CD14-positive monocyte (primary cell): ENCODE measurements around the gene UMPS. TPM values are rescaled to one million over a fixed set of nuclear protein-coding genes. Genes with fewer than 3 reads are reported as not detected.
"Not testable (repeated sequence)": the region's sequence is repeated elsewhere in the genome, so short reads cannot be mapped to it uniquely, and the experiment has no call there.

Source experiments
- DNase-seq, 3 donors: peaks; one replicate each; pipeline ENCODE4 v3.0.0-alpha.2; 2011 to 2022
- H2AFZ ChIP-seq: 2 replicates; pipeline ENCODE4 v1.6.0; 2012; ENCODE audit warnings: mild to moderate bottlenecking, low read depth, low read length, inconsistent platforms; ENCODE audit not compliant: insufficient read depth, poor library complexity, severe bottlenecking
- H3K27ac ChIP-seq, 2 donors: 1 replicate in 1 of 2; 2 replicates in 1 of 2; pipeline ENCODE4 v1.5.1; 2012 to 2013; ENCODE audit warnings: low read length in 2 of 2, control low read depth in 1 of 2, inconsistent platforms in 1 of 2, low read depth in 1 of 2, mild to moderate bottlenecking in 1 of 2
- H3K27me3 ChIP-seq, 2 donors: one replicate each; pipeline versions ENCODE4 v1.6.0 to v1.6.1; 2011 to 2013; ENCODE audit warnings: low read length in 2 of 2; ENCODE audit not compliant: control insufficient read depth in 2 of 2, insufficient read depth in 2 of 2
- H3K36me3 ChIP-seq, 2 donors: replicated peaks in 1 of 2; 1 replicate in 1 of 2; 2 replicates in 1 of 2; pipeline versions ENCODE4 v1.5.1 to v1.6.1; 2012 to 2013; ENCODE audit warnings: low read length in 2 of 2, control low read depth in 1 of 2, inconsistent platforms in 1 of 2, mild to moderate bottlenecking in 1 of 2; ENCODE audit not compliant: insufficient read depth in 2 of 2, control insufficient read depth in 1 of 2
- H3K4me1 ChIP-seq, 2 donors: 1 replicate in 1 of 2; 2 replicates in 1 of 2; pipeline versions ENCODE4 v1.5.1 to v1.6.1; 2012 to 2013; ENCODE audit warnings: low read length in 2 of 2, control low read depth in 1 of 2, inconsistent platforms in 1 of 2, mild to moderate bottlenecking in 1 of 2, moderate library complexity in 1 of 2; ENCODE audit not compliant: insufficient read depth in 2 of 2, control insufficient read depth in 1 of 2
- H3K4me2 ChIP-seq: replicated peaks from 2 replicates; pipeline ENCODE3; 2012; ENCODE audit warnings: low read length, moderate library complexity, mild to moderate bottlenecking; ENCODE audit not compliant: poor library complexity, severe bottlenecking; ENCODE audit errors: extremely low read depth
- H3K4me3 ChIP-seq, 3 experiments: fragments of 200-600 bp in 1 of 3; sonication (generic) in 1 of 3; replicated peaks in 1 of 3; 1 replicate in 2 of 3; 2 replicates in 1 of 3; pipeline ENCODE4 v1.5.1; 2011 to 2013; ENCODE audit warnings: low read length in 3 of 3, mild to moderate bottlenecking in 3 of 3, control low read depth in 2 of 3, low read depth in 2 of 3, inconsistent platforms in 1 of 3, moderate library complexity in 1 of 3
- H3K79me2 ChIP-seq: 2 replicates; pipeline ENCODE4 v1.6.0; 2012; ENCODE audit warnings: mild to moderate bottlenecking, control low read depth, inconsistent platforms, low read length, moderate library complexity; ENCODE audit not compliant: insufficient read depth
- H3K9ac ChIP-seq: 2 replicates; pipeline ENCODE4 v1.6.0; 2017; ENCODE audit warnings: low read length, mild to moderate bottlenecking; ENCODE audit not compliant: insufficient read depth, poor library complexity, severe bottlenecking
- H3K9me3 ChIP-seq, 2 donors: replicated peaks in 1 of 2; 1 replicate in 1 of 2; 2 replicates in 1 of 2; pipeline versions ENCODE4 v1.5.1 to v1.6.1; 2012 to 2013; ENCODE audit warnings: low read length in 2 of 2, control low read depth in 1 of 2; ENCODE audit not compliant: control insufficient read depth in 1 of 2, insufficient read depth in 1 of 2
- H4K20me1 ChIP-seq: 2 replicates; pipeline ENCODE4 v1.6.0; 2012; ENCODE audit warnings: mild to moderate bottlenecking, low read length, control low read depth, moderate library complexity; ENCODE audit not compliant: insufficient read depth
- H3K27ac Mint-ChIP-seq, 7 donors: one replicate each; pipeline ENCODE4 v1.8.0; 2020; ENCODE audit warnings: mild to moderate bottlenecking in 7 of 7, mixed read lengths in 7 of 7, moderate library complexity in 6 of 7, inconsistent platforms in 2 of 7
- H3K27me3 Mint-ChIP-seq, 3 donors: one replicate each; pipeline ENCODE4 v1.8.0; 2021 to 2022; ENCODE audit warnings: low read depth in 3 of 3, mild to moderate bottlenecking in 3 of 3, mixed read lengths in 3 of 3, moderate library complexity in 3 of 3, inconsistent platforms in 1 of 3
- H3K36me3 Mint-ChIP-seq, 2 donors: one replicate each; pipeline ENCODE4 v1.8.0; 2020; ENCODE audit warnings: mixed read lengths in 2 of 2, inconsistent platforms in 1 of 2, mild to moderate bottlenecking in 1 of 2
- H3K4me1 Mint-ChIP-seq: one replicate; pipeline ENCODE4 v1.8.0; 2020; ENCODE audit warnings: mild to moderate bottlenecking, mixed read lengths
- H3K4me3 Mint-ChIP-seq, 2 donors: one replicate each; pipeline ENCODE4 v1.8.0; 2020; ENCODE audit warnings: mild to moderate bottlenecking in 2 of 2, mixed read lengths in 2 of 2, moderate library complexity in 1 of 2
- H3K9me3 Mint-ChIP-seq, 7 donors: one replicate each; pipeline ENCODE4 v1.8.0; 2020 to 2022; ENCODE audit warnings: mixed read lengths in 7 of 7, mild to moderate bottlenecking in 6 of 7, moderate library complexity in 6 of 7, inconsistent platforms in 2 of 7
- CTCF ChIP-seq: fragments of 200-600 bp; IDR thresholded peaks from one replicate; pipeline ENCODE4 v1.8.0; 2022; ENCODE audit warnings: antibody characterized with exemption, mild to moderate bottlenecking
- WGBS: methylation state at CpG from one replicate; pipeline ENCODE4 v1.1.5; 2013; ENCODE audit warnings: missing lambda C conversion rate; ENCODE audit not compliant: insufficient coverage; 5-methylcytosine and 5-hydroxymethylcytosine counted together
- intact Hi-C, 2 donors: fragments of 100-400 bp; cut with micrococcal nuclease; formaldehyde crosslinking; loops; one replicate each; pipeline versions ENCODE4 v1.15.0 to v1.15.1; 2023
- polyA plus RNA-seq, 3 donors: library from polyadenylated mRNA; depleted of rRNA in 1 of 3; unstranded in 2 of 3; stranded (reverse) in 1 of 3; fragments of 300-500 nt in 2 of 3; fragments of >200 nt in 1 of 3; fragmentation: Illumina TruSeq in 2 of 3; gene quantifications; 1 replicate in 2 of 3; 2 replicates in 1 of 3; pipeline ENCODE4 v1.2.3, GENCODE V29; 2012 to 2021

Gene UMPS
- polyA plus RNA-seq, 3 donors: 4.6 to 13.5 (median 9.1) TPM

GRCh38 chr3:124751501-124751900 is 21.2 kb downstream of the UMPS start:
- Histone ChIP-seq H3K79me2 (no peaks in the 10 kb centered on the region), H3K9ac (no peak overlapping the region), H3K9me3 (no peaks in the 10 kb centered on the region), H3K27ac (no peak overlapping the region), H3K4me2 (no peak overlapping the region), H3K4me1 (no peaks in the 10 kb centered on the region), H3K36me3 (peaks cover 0 to 12% of the 10 kb centered on the region in 2 donors), H3K4me3 (no peak overlapping the region), H2AFZ (no peak overlapping the region), H4K20me1 (no peaks in the 10 kb centered on the region), H3K27me3 (no peaks in the 10 kb centered on the region)
- TF ChIP-seq CTCF: no peak
- no peaks in the 10 kb centered on the region for H3K9me3 Mint-ChIP-seq
- H3K4me1 Mint-ChIP-seq: peaks cover 1% of the 10 kb centered on the region
- peaks cover 7 to 11% of the 10 kb centered on the region in 2 donors for H3K36me3 Mint-ChIP-seq
- H3K27me3 Mint-ChIP-seq: peaks cover 0 to 2% (median 1%) of the 10 kb centered on the region in 3 donors
- no peak for DNase-seq
- intact Hi-C loops: no loop called here
- H3K4me3 Mint-ChIP-seq: no peak overlapping the region
- H3K27ac Mint-ChIP-seq: no peak overlapping the region
- WGBS: no CpG with 5 or more reads among the region's 5 CpGs

DNA sequence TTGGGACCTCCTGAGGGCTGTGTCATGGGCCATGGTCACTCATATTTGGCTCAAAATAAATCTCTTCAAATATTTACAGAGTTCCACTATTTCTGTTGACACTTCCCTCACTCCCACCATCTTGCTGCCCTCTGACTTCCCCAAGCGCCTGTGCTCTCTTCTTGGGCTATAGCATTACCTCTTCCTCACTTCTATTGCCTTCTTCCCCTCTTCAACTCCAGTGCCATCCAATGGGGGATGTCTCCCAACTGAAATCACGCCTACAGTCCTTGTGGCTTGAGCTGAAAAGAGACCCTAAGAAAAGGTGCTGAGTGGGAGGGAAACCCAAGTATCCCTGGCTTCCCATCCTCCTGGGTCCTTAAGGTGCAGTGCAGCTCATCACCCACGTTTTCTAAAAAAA is 21.8 kb downstream of the UMPS start:
- H3K27me3 ChIP-seq: no peaks in the 10 kb centered on the region
- Mint-ChIP-seq H3K9me3 (no peaks in the 10 kb centered on the region), H3K27ac (no peak overlapping the region), H3K4me3 (no peak overlapping the region), H3K27me3 (peaks cover 0 to 3% (median 1%) of the 10 kb centered on the region in 3 donors), H3K36me3 (peaks cover 3 to 5% of the 10 kb centered on the region in 2 donors), H3K4me1 (peaks cover 1% of the 10 kb centered on the region)
- no peak overlapping the region for H3K4me2 ChIP-seq
- DNase-seq: no peak
- no peak overlapping the region for H2AFZ ChIP-seq
- H3K9ac ChIP-seq: no peak overlapping the region
- no peaks in the 10 kb centered on the region for H3K79me2 ChIP-seq
- H3K36me3 ChIP-seq: peaks cover 0 to 6% of the 10 kb centered on the region in 2 donors
- WGBS: 100% methylated on average over 1 of the region's 3 CpGs
- H3K9me3 ChIP-seq: no peaks in the 10 kb centered on the region
- H3K4me3 ChIP-seq: no peak overlapping the region
- H4K20me1 ChIP-seq: no peaks in the 10 kb centered on the region
- TF ChIP-seq CTCF: no peak
- H3K27ac ChIP-seq: no peak overlapping the region
- H3K4me1 ChIP-seq: no peaks in the 10 kb centered on the region
- intact Hi-C loops: no loop called here

DNA sequence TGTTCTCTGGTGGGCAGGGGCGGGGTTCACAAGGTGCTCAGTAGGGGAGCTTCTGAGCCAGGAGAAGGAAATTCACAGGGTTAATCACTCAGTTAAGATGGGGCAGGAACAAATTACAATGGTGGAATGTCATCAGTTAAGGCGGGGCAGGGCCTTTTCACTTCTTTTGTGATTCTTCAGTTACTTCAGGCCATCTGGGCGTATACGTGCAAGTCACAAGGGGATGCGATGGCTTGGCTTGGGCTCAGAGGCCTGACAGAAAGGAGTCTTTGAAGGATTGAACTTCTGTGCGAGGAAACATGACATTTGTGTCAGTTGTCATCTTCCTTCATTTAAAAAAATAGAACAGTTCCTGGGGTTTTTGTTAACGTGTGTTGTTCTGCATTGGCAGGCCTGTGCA is 27.7 kb downstream of the UMPS start:
- H3K27ac Mint-ChIP-seq: peak overlapping the region in 1 of 7 donors; percentile 11
- H3K4me1 Mint-ChIP-seq, H3K36me3 ChIP-seq, H3K4me1 ChIP-seq, H3K4me3 Mint-ChIP-seq, H2AFZ ChIP-seq, H3K27ac ChIP-seq, H3K27me3 Mint-ChIP-seq, H3K79me2 ChIP-seq, H3K9me3 Mint-ChIP-seq, H3K36me3 Mint-ChIP-seq, H3K27me3 ChIP-seq, H3K4me3 ChIP-seq, intact Hi-C loops, H4K20me1 ChIP-seq, H3K4me2 ChIP-seq, DNase-seq, H3K9ac ChIP-seq, H3K9me3 ChIP-seq: not testable (repeated sequence)
- WGBS: 100% methylated on average over 1 of the region's 7 CpGs
